Measurements from ENCODE around the gene COG5. TPM values are rescaled to one million over a fixed set of nuclear protein-coding genes. Genes with fewer than 3 reads are reported as not detected.

COG5 gene
- total and polyA plus RNA-seq, 9 of the 15 experiments (the other 6 are each of a cell fraction or from before 2014, with no cell fraction given), result 15.3 to 75.1 (median 56.4) TPM

GRCh38 chr7:107277331-107277730, 286.4 kb downstream of the COG5 start (continued):
- no peak for TF ChIP-seq ZNF395 (CRISPR knock-in tag; IDR thresholded peaks at IDR 0.05)
- TF ChIP-seq, protein P1, sequence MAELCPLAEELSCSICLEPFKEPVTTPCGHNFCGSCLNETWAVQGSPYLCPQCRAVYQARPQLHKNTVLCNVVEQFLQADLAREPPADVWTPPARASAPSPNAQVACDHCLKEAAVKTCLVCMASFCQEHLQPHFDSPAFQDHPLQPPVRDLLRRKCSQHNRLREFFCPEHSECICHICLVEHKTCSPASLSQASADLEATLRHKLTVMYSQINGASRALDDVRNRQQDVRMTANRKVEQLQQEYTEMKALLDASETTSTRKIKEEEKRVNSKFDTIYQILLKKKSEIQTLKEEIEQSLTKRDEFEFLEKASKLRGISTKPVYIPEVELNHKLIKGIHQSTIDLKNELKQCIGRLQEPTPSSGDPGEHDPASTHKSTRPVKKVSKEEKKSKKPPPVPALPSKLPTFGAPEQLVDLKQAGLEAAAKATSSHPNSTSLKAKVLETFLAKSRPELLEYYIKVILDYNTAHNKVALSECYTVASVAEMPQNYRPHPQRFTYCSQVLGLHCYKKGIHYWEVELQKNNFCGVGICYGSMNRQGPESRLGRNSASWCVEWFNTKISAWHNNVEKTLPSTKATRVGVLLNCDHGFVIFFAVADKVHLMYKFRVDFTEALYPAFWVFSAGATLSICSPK (IDR thresholded peaks at IDR 0.05; ENCODE audit: borderline replicate concordance), result no peak
- TF ChIP-seq, protein P2, sequence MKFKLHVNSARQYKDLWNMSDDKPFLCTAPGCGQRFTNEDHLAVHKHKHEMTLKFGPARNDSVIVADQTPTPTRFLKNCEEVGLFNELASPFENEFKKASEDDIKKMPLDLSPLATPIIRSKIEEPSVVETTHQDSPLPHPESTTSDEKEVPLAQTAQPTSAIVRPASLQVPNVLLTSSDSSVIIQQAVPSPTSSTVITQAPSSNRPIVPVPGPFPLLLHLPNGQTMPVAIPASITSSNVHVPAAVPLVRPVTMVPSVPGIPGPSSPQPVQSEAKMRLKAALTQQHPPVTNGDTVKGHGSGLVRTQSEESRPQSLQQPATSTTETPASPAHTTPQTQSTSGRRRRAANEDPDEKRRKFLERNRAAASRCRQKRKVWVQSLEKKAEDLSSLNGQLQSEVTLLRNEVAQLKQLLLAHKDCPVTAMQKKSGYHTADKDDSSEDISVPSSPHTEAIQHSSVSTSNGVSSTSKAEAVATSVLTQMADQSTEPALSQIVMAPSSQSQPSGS (CRISPR knock-in tag; IDR thresholded peaks at IDR 0.05), result no peak
- TF ChIP-seq ZNF830 (CRISPR knock-in tag; IDR thresholded peaks at IDR 0.05), result no peak
- no peak for TF ChIP-seq HDAC8 (tag; IDR thresholded peaks at IDR 0.05)
- no peak for TF ChIP-seq CREB1 (IDR thresholded peaks at IDR 0.05)
- no peak for TF ChIP-seq CREB1 (CRISPR knock-in tag; IDR thresholded peaks at IDR 0.05)
